Karpas-422 (cell line): ENCODE results near the gene ARSH. TPM values are rescaled to one million over a fixed set of nuclear protein-coding genes. Genes with fewer than 3 reads are reported as not detected.
"Not testable (repeated sequence)": the region's sequence is repeated elsewhere in the genome, so short reads cannot be mapped to it uniquely, and the experiment has no call there.

Source experiments
- DNase-seq: peaks from one replicate; pipeline ENCODE4 v3.0.0-alpha.2; 2015
- H2AFZ ChIP-seq: fragments of 200-600 bp; sonication (generic); 2 replicates; pipeline ENCODE4 v1.6.1; 2014; ENCODE audit warnings: antibody characterized with exemption, low read length, mixed read lengths
- H3K27ac ChIP-seq: fragments of 200-600 bp; sonication (generic); 2 replicates; pipeline ENCODE4 v1.5.1; 2014; ENCODE audit warnings: mild to moderate bottlenecking, low read length, moderate library complexity
- H3K27me3 ChIP-seq: fragments of 200-600 bp; sonication (generic); 2 replicates; pipeline ENCODE4 v1.6.1; 2014; ENCODE audit warnings: low read length, mixed read lengths
- H3K36me3 ChIP-seq: fragments of 200-600 bp; sonication (generic); 2 replicates; pipeline ENCODE4 v1.6.1; 2014; ENCODE audit warnings: low read length, mixed read lengths; ENCODE audit not compliant: insufficient read depth
- H3K4me1 ChIP-seq: fragments of 200-600 bp; sonication (generic); 2 replicates; pipeline ENCODE4 v1.6.1; 2014; ENCODE audit warnings: mild to moderate bottlenecking, low read length, mixed read lengths
- H3K4me2 ChIP-seq: fragments of 200-600 bp; sonication (generic); 2 replicates; pipeline ENCODE4 v1.6.1; 2014; ENCODE audit warnings: low read length, low read depth, mild to moderate bottlenecking; ENCODE audit not compliant: poor library complexity, severe bottlenecking
- H3K4me3 ChIP-seq: fragments of 200-600 bp; sonication (generic); 2 replicates; pipeline ENCODE4 v1.5.1; 2014; ENCODE audit warnings: mild to moderate bottlenecking, antibody characterized with exemption, low read length, mixed read lengths
- H3K79me2 ChIP-seq: fragments of 200-600 bp; sonication (generic); 2 replicates; pipeline ENCODE4 v1.6.1; 2014; ENCODE audit warnings: mild to moderate bottlenecking, low read length, mixed read lengths
- H3K9ac ChIP-seq: fragments of 200-600 bp; sonication (generic); 2 replicates; pipeline ENCODE4 v1.6.0; 2014; ENCODE audit warnings: low read length
- H3K9me2 ChIP-seq: fragments of 200-600 bp; sonication (generic), shearing (Covaris generic); replicated peaks from 2 replicates; pipeline ENCODE4 v1.6.0; 2014; ENCODE audit warnings: mild to moderate bottlenecking, low read length, moderate library complexity; ENCODE audit not compliant: insufficient read depth
- H3K9me3 ChIP-seq: fragments of 300-700, 200-600 bp; sonication (generic); 2 replicates; pipeline ENCODE4 v1.6.1; 2014; ENCODE audit warnings: low read length, mixed read lengths
- H4K20me1 ChIP-seq: fragments of 200-600 bp; sonication (generic); 2 replicates; pipeline ENCODE4 v1.6.1; 2014; ENCODE audit warnings: mild to moderate bottlenecking, antibody characterized with exemption, low read length, low read depth; ENCODE audit not compliant: insufficient read depth
- total RNA-seq: library from RNA; depleted of rRNA; stranded (reverse); fragments of >200 nt; shearing (Covaris generic); gene quantifications from 2 replicates; pipeline ENCODE4 v1.2.3, GENCODE V29; 2014; ENCODE audit warnings: low replicate concordance

ARSH gene
- total RNA-seq, 1 experiment from 2014 or later, result not detected

GRCh38 chrX:2967584-2967983 is 38.8 kb upstream of the ARSH start:
- H3K4me2 ChIP-seq, result no peak overlapping the region
- H4K20me1 ChIP-seq, result no peaks in the 10 kb centered on the region
- no peaks in the 10 kb centered on the region for H3K9me2 ChIP-seq
- no peak for DNase-seq
- H3K79me2 ChIP-seq, result no peaks in the 10 kb centered on the region
- no peaks in the 10 kb centered on the region for H3K4me1 ChIP-seq
- no peak overlapping the region for H2AFZ ChIP-seq
- H3K4me3 ChIP-seq, result no peak overlapping the region
- no peak overlapping the region for H3K9ac ChIP-seq
- H3K9me3 ChIP-seq, result no peaks in the 10 kb centered on the region
- H3K36me3 ChIP-seq, result no peaks in the 10 kb centered on the region
- no peak overlapping the region for H3K27ac ChIP-seq
- no peaks in the 10 kb centered on the region for H3K27me3 ChIP-seq

GRCh38 chrX:2967998-2968909 is 38.1 kb upstream of the ARSH start:
- no peak overlapping the region for H3K9ac ChIP-seq

GRCh38 chrX:2969021-2969420 is 37.3 kb upstream of the ARSH start:
- H3K27ac ChIP-seq, result no peak overlapping the region
- H3K9me2 ChIP-seq, result no peaks in the 10 kb centered on the region
- no peaks in the 10 kb centered on the region for H3K79me2 ChIP-seq
- no peak overlapping the region for H3K4me2 ChIP-seq
- H3K9ac ChIP-seq, result no peak overlapping the region
- H3K27me3 ChIP-seq, result no peaks in the 10 kb centered on the region
- H3K4me3 ChIP-seq, result no peak overlapping the region
- H3K36me3 ChIP-seq, result no peaks in the 10 kb centered on the region
- DNase-seq, result no peak
- H2AFZ ChIP-seq, result no peak overlapping the region
- H3K9me3 ChIP-seq, result no peaks in the 10 kb centered on the region
- no peaks in the 10 kb centered on the region for H3K4me1 ChIP-seq
- no peaks in the 10 kb centered on the region for H4K20me1 ChIP-seq

More at GRCh38 chrX:2967998-2968909, 38.1 kb upstream of the ARSH start:
- no peaks in the 10 kb centered on the region for H4K20me1 ChIP-seq
- no peak for DNase-seq
- no peak overlapping the region for H3K27ac ChIP-seq
- H3K4me2 ChIP-seq, result no peak overlapping the region
- no peaks in the 10 kb centered on the region for H3K79me2 ChIP-seq
- no peaks in the 10 kb centered on the region for H3K4me1 ChIP-seq
- H3K9me2 ChIP-seq, result no peaks in the 10 kb centered on the region
- H3K36me3 ChIP-seq, result no peaks in the 10 kb centered on the region
- no peaks in the 10 kb centered on the region for H3K9me3 ChIP-seq
- no peak overlapping the region for H2AFZ ChIP-seq
- no peaks in the 10 kb centered on the region for H3K27me3 ChIP-seq
- H3K4me3 ChIP-seq, result no peak overlapping the region

GRCh38 chrX:2972391-2972790 is 34.0 kb upstream of the ARSH start:
- no peaks in the 10 kb centered on the region for H3K79me2 ChIP-seq
- H3K27ac ChIP-seq, result no peak overlapping the region
- H4K20me1 ChIP-seq, result no peaks in the 10 kb centered on the region
- no peak overlapping the region for H3K9ac ChIP-seq
- H3K4me3 ChIP-seq, result no peak overlapping the region
- no peaks in the 10 kb centered on the region for H3K9me2 ChIP-seq
- no peak for DNase-seq
- no peaks in the 10 kb centered on the region for H3K4me1 ChIP-seq
- H3K9me3 ChIP-seq, result no peaks in the 10 kb centered on the region
- no peak overlapping the region for H3K4me2 ChIP-seq
- no peaks in the 10 kb centered on the region for H3K27me3 ChIP-seq
- no peaks in the 10 kb centered on the region for H3K36me3 ChIP-seq
- H2AFZ ChIP-seq, result no peak overlapping the region

GRCh38 chrX:2974961-2975360 is 31.4 kb upstream of the ARSH start:
- no peak overlapping the region for H2AFZ ChIP-seq
- H3K9ac ChIP-seq, result no peak overlapping the region
- H4K20me1 ChIP-seq, result no peaks in the 10 kb centered on the region
- H3K36me3 ChIP-seq, result no peaks in the 10 kb centered on the region
- no peak overlapping the region for H3K27ac ChIP-seq
- H3K79me2 ChIP-seq, result no peaks in the 10 kb centered on the region
- H3K4me1 ChIP-seq, result no peaks in the 10 kb centered on the region
- no peak overlapping the region for H3K4me3 ChIP-seq
- no peak overlapping the region for H3K4me2 ChIP-seq
- H3K9me2 ChIP-seq, result no peaks in the 10 kb centered on the region
- no peaks in the 10 kb centered on the region for H3K27me3 ChIP-seq
- H3K9me3 ChIP-seq, result no peaks in the 10 kb centered on the region
- no peak for DNase-seq

GRCh38 chrX:2978639-2979038 is 27.7 kb upstream of the ARSH start:
- not testable (repeated sequence) for H3K9me2 ChIP-seq, H3K9me3 ChIP-seq

GRCh38 chrX:2984342-2984741 is 22.0 kb upstream of the ARSH start:
- H3K27me3 ChIP-seq, result no peaks in the 10 kb centered on the region
- H3K4me3 ChIP-seq, result no peak overlapping the region
- H3K4me2 ChIP-seq, result no peak overlapping the region

More at GRCh38 chrX:2978639-2979038, 27.7 kb upstream of the ARSH start:
- H2AFZ ChIP-seq, H3K4me1 ChIP-seq, H3K9ac ChIP-seq, H3K4me2 ChIP-seq, H3K36me3 ChIP-seq, DNase-seq, H3K79me2 ChIP-seq, H3K27me3 ChIP-seq, H3K4me3 ChIP-seq, H4K20me1 ChIP-seq, H3K27ac ChIP-seq: not testable (repeated sequence)

GRCh38 chrX:2989565-2989964 is 16.8 kb upstream of the ARSH start:
- Histone ChIP-seq H4K20me1 (no peaks in the 10 kb centered on the region), H3K36me3 (no peaks in the 10 kb centered on the region), H3K9ac (no peak overlapping the region), H3K4me1 (no peaks in the 10 kb centered on the region), H3K9me2 (no peaks in the 10 kb centered on the region), H3K27ac (no peak overlapping the region), H3K9me3 (no peaks in the 10 kb centered on the region), H3K79me2 (no peaks in the 10 kb centered on the region), H2AFZ (no peak overlapping the region), H3K4me3 (no peak overlapping the region), H3K27me3 (no peaks in the 10 kb centered on the region), H3K4me2 (no peak overlapping the region)
- no peak for DNase-seq

More at GRCh38 chrX:2984342-2984741, 22.0 kb upstream of the ARSH start:
- Histone ChIP-seq H3K9me2 (no peaks in the 10 kb centered on the region), H3K79me2 (no peaks in the 10 kb centered on the region), H3K9me3 (no peaks in the 10 kb centered on the region), H2AFZ (no peak overlapping the region), H3K27ac (no peak overlapping the region), H3K36me3 (no peaks in the 10 kb centered on the region), H3K4me1 (no peaks in the 10 kb centered on the region), H3K9ac (no peak overlapping the region), H4K20me1 (no peaks in the 10 kb centered on the region)
- no peak for DNase-seq
